GM11168 (cell line): ENCODE data around the gene JAKMIP1.
"Not testable (repeated sequence)": the region's sequence is repeated elsewhere in the genome, so short reads cannot be mapped to it uniquely, and the experiment has no call there.

ENCODE experiments used
- in situ Hi-C: fragments of 300-500 bp; cut with MboI; formaldehyde crosslinking; loops from one replicate; pipeline ENCODE4 v1.12.0; 2022; ENCODE audit warnings: low sequenced_read_pairs; ENCODE audit not compliant: unreplicated experiment

Gene JAKMIP1

DNA sequence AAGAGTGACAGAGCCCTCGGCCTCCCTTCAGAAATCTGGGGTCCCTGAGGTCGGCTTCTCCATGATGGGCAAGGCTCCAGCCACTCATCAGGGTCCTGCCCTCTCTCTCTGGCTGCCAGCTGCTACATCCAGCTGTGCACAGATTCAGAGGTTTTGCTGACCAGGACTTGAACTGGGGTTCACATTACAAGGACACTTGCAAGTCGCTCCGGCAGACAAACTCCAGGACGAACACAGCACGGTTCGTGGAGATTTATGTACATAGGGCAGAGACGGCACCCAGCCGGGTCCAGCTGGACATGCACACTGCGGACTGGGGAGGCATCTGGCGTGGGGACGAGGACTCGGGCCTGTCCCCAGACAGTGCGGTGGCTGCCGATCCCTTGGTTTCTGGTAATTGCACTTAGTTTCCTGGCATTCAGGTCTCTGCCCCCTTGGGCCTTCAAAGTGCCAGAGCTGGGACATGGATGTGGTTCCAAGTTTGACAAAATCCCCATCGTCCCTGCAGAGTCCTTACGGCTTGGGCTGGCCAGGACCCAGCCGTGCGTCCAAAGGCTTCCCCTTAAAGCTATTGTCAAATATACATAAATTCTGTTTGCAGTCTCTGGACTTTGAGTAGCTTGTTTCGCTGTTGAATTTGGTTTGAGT is 175.9 kb downstream of the JAKMIP1 start:
- in situ Hi-C loops, result no loop called here

DNA sequence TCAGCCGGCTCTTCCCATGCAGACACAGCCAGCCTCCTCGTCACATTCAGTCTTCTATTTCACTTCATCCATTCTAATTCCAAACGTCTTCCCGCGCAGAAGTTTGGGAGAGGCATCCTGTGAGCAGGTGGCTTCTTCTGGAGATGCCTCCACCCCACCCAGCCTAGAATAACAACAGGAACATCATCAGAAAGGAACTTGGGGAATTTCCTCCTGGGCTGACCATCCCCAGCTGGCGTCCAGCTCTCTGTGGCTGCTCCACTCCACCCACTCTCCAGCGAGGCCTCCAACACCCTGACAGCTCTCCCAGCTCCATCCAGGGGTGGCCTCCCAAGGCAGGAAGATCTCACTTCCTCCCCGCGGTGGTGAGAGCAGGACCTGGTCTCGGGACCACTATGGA is 176.6 kb downstream of the JAKMIP1 start:
- in situ Hi-C loops, result no loop called here

DNA sequence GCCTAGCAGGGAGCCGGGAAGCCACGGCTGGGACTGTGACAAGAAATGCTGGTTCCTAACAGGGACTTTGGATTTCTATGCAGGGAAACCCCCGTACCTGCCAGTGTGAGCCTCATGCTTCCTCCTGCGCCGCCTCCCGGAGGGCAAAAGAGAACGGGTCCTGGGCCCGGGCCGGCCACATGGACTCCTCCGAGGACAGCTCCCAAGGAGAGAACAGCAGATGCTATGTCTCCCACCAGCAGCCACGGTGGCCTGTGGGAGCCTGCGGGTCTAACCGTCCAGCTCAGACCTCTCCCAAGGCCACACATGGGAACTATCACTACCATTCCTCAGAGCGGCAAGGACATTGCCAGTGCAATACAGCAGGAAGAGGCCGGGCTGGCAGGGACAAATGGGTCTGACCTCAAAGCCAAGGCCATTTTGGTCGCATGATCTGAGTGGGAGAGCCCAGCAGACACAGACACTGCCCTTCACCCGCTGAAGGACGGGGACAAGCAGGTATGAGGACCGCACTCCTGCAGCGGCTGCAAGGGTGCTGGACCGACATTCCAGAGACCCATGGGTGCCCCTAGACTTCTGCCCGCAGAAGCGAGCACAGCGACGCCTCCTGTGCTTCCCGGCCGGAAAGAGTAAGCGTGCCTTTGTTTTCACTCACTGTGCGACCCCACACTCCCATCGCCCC is 177.6 kb downstream of the JAKMIP1 start:
- in situ Hi-C loops, result no loop called here

DNA sequence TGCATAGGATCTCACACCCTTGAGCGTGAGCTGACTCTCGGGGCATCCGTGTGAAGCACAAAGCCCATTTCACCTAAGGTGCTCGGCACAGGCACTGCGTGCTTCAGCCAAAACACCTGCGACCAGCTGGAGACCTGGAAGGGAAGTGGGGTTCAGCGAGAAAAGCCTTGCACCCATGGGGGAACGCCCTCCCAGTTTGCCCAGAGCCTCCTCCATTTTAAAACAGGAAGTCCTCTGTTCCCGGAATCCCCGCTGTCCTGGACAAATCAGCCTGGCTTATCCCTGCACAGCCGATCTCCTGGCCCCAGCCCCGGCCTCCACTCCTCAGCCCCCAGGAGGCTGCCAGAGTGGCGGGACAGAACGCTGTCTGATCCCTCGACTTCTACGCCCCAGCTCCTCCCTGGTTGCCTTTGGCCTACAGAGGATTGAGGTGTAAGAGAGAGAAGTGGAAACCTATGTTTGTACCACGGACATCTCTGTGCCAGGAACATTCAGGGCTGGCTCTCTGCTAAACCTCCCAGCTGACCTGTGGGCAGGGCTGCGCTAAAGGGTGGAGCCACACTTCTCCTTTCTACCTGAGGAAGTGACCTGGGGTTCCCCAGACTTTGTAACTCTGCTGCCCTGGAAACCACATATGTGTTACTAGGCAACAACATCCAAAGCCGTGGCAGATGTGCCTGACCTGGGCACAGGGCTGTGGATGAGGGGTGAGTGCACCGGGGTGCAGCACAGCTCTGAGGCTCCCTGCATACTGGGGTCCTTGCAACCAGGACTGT is 178.3 kb downstream of the JAKMIP1 start:
- in situ Hi-C loops, result no loop called here

DNA sequence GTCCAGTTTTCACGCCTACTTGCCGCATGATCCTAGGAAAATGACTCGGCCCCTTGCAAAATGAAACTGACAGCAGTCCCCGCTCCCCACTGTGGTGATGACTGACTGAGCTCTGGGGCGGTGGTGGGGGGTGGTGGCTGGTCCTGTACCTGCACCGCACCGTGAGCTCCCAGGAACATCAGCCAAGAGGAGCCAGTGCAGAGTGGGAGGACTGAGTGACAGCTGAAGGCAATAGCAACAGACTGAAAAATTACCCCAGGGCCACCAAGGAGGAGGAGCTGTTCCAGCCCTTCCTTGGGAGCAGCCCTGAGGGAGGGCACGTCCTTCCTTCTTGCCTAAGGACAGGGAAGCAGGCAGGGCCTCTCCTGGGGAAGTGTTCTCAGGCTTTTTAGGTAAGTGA is 179.7 kb downstream of the JAKMIP1 start:
- in situ Hi-C loops, result no loop called here

DNA sequence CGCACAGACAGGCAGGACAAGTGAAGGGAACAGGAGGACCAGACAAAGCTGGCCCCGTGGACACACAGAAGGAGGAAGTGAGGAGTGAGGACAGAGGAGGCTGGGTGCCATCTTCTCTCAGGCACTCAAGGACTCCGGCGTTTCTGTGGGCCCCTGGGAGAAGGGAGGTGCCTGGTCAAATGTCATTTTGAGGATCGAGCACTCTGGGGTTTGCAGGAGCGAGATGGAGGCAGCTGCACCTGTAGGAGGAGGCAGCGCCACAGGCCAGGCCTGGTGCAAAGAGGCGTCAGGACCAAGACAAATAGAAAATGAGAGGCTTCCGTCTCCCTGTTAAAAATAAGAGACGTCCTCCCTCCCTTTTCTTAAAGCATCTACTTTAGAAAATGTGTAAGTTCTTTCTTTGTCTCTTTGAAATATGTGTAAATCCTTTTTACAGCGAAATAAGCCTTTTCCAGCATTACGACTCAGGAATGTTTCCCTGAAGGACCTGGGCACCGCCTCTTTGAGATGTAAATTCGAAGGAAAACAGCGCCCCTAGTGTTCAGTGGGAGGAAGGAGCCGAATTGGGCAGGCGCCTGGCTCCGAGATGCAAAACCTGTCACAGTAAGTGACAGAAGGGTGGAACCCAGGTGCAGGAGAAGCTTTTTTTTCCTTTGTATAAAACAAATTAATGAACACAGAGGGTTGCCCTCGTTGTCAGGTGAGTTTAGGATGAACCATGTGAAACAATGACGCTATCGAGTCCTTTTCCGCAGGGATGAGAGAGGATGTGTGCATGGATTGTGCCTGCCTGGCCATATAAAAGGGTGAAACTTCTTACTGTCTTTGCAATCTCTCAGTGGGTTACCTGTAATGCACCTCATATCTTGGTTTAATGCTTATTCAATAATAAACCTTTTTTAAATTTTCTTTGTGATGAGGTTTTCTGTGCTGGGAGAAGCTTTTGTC is 180.8 kb downstream of the JAKMIP1 start:
- in situ Hi-C loops, result no loop called here

DNA sequence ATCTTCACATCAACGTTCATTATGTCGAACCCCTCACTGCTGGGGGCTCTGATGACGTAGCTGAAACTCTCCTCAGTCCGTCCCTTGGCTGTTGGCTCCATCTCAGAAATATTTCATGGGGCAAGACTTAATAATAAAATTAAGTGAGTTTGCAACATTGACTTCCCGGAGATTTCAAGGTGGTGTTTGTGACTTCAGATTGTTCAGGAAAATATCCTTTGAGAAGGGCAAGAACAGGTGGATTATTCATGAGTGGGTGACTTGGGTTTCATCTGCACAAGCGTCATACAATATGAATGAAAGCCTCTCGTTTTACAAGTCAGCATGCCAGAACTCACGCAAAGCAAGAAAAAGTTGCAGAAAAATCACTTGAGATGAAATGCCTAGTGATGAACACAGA is 182.0 kb downstream of the JAKMIP1 start, which contains the start of gene C4orf50:
Gene C4orf50 (minus strand): TSS at position 101 of the 400 bp plus-strand sequence.
- in situ Hi-C loops, result no loop called here

DNA sequence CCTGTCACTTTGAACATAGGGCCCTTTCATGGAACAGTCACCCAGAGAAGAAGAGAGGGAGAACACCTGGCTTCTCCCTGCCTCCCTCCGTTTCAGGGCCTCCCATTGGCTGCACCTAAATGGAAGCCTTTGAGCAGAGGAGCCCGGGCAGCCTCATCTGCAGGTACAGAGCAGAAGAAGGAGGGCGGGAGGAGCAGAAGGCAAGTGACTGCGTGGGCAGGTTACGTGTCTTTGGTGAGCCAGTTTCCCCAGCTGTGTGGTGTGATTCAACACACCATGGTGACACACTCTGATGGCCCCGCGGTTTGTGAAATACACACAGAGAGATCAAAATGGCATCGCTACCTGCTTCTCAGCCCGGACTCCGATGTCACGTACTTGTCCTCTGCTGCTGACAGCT is 182.5 kb downstream of the JAKMIP1 start:
- in situ Hi-C loops, result no loop called here

DNA sequence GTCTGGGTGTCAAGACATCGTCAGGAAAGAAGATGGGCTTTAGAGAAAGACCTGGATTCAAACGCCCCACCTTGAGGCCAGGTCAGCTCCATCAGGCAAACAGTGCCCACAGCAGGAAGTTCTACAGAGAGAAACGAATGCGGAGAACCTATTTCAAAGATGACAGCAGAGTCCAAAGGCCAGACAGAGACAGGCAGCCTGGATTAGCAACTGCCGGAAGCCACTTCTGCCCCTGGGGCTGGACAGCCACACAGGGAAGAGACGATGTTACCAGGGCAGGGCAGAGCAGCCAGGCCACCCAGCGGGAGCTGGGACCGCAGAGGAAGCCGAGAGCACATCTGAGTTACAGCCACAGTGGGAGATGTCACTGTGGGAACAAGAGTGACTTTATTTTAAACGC is 183.3 kb downstream of the JAKMIP1 start:
- in situ Hi-C loops, result no loop called here

DNA sequence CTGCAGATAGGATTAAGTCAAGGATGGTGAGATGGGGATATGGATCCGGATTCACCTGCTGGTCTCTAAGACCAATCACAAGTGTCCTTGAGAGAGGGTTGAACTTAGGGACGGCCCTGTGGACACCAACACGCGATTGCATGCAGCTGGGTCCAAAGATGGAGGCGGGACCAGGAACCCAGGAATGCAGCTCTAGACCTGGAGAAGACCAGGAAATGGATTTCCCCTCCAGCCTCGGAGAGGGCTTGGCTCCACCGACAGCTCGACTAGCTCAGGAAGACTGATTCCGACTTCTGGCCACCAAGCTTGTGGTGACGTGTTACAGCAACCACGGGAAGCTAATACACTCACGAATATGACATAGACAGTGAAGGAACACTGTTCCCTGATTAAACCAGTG is 186.8 kb downstream of the JAKMIP1 start:
- in situ Hi-C loops, result no loop called here

DNA sequence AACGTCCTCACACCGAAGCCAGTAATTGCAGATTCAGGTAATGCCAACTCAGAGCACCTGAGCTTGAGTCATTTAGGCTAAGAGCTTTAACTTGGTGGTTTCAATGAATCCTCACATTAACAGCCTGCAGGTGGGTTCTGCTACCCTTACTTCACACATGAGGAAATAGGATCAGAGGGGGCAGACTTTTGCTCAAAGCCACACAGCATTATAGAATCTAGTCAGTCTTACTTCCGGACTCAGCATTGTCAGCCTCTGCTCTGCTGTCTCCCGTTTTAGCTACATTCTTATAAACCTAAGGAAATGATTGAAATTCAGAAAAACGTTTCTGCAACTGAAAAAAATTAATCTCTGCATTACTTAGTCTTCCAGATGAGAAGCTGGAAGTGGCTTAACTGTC is 188.1 kb downstream of the JAKMIP1 start:
- in situ Hi-C loops, result no loop called here

DNA sequence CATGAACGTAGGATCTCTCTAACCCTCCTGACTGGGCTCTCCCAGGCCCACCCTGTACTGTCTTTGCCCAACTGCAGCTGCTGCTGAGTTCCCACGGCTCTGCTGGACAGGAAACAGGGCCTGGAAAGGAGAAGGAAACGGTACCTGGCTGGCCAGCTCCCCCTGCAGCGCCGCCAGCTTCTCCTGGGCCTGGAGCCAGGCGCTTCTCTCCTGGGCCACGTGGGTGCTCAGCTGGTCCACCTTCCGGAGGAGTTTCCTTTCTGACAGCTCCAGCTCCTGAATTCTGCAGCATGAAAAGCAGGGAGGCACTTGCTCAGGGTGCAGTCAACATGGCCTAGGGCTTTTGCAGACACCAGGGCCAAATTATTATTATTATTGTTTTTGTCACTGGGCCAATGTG is 188.7 kb downstream of the JAKMIP1 start:
- in situ Hi-C loops, result no loop called here

DNA sequence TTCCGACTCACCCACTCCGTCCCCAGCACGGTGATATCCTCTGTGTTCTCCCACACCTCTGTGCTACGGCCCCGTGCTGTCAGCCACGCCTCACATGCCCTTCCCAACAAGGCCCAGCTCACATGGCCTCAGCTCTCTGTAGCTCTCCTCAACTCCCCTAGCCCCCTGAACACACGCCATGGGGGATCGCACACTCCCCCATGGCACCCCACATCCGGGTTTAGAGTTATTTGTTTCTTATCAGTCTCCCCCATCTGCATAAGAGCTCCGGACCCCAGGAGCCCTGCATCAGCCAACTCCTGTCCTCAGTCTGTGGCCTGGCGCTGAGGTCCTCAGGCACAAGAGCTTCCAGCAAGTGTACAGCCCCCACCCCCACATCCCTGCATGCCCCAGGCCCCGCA is 189.1 kb downstream of the JAKMIP1 start:
- in situ Hi-C loops, result no loop called here

DNA sequence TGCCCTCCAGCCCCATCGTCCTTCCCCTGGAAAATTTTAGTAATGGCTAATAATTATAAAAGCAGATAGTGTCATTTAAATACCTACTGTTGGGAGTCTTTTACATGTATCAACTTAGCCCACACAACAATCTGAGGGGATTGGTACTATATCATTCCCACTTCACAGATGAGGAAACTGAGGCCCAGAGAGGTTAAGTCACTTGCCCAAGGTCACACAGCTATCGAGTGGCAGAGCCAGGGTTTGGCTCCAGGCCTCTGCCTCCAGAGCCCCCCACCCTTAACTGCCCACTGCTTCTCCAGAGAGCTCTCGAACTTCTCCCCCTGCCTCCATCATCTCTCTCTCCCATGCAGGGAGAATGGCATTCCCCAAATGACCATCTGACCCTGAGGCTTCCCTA is 189.6 kb downstream of the JAKMIP1 start:
- in situ Hi-C loops, result no loop called here

DNA sequence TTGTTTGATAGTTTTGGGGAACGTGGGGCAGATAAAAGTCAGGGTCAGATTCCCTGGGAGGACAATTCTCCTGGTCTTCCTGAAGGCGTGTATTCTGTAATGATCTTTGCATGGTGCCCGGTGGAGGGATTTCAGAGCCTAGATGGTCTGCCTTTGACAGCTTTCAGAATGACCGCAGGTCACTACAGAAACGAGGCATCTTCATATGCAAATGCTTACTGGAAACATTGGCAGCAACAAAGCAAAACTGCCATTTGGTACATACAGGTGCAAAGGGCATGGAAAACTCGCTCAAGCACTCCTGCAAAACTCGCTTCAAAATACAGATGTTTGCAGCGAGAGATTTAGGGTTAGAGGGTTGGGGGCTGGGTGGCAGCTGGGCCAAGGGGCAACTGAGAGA is 190.9 kb downstream of the JAKMIP1 start:
- in situ Hi-C loops, result no loop called here

DNA sequence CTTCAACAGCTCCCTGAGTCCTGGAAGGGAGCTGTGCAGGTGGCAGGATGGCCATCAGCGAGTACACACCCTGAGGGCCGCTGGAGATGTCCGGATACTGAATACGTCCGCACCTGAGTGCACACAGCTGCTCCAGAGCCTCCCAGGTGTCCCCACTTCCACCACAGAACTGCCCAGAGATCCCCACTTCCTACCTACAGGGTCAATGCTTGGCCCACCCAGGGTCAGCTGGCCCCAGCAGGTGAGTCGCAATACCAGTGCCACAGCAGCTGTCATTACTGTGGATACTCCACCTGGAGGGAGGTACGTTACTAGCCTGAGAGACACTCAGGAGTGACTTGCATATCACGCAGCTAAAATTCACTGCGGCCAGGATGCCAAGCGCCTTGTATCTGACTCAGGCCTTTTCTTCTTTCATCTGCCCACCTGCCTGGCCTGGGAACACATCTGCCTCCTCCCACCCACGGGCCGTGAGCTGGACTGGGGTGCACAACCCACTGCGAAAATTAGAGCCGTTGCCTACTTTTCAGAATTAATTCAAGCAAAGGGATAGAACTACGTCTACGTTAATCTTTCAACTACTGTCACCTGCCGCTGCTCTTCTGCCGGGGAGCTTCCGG is 191.5 kb downstream of the JAKMIP1 start:
- in situ Hi-C loops, result no loop called here

DNA sequence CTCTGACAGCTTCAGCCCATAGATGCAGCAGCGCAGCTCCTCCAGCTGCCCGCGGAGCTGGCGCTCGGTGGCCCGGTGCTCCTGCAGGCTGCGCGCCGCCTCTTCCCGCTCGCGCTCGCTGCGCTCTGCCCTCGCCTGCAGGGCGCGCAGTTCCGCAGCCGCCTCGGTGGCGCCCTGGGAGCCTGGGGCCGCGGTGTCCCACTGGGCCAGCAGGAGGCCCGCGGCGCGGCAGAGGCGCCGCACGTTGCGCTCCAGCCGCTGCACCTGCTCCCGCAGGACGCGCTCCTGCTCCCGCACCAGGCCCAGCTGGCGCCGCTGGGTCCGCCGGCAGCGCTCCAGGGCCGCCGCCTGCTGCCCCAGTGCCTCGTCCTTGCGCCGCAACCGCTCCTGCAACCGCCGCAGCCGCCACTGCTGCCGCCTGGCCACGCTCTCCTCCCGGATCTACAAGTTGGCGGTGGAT is 192.2 kb downstream of the JAKMIP1 start:
- in situ Hi-C loops, result no loop called here

DNA sequence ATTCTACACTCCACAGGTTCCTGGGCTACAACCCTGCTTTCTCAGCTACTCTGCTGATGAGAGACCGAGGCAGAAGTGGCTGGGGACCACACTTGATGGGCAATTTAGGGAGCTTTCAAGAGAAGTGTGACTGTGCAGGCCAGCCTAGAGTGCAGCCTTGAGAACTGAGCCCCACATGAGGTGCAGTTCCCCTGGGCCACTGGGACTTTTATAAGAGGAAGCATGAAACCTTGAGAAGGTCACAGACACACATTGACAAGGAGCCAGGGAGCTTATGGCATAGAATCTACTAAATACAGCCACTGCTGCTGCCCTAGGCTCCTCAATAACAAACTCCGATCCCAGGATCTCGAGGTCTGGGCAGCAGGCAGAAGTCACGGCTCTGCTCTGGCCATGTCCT is 195.2 kb downstream of the JAKMIP1 start:
- in situ Hi-C loops, result no loop called here

DNA sequence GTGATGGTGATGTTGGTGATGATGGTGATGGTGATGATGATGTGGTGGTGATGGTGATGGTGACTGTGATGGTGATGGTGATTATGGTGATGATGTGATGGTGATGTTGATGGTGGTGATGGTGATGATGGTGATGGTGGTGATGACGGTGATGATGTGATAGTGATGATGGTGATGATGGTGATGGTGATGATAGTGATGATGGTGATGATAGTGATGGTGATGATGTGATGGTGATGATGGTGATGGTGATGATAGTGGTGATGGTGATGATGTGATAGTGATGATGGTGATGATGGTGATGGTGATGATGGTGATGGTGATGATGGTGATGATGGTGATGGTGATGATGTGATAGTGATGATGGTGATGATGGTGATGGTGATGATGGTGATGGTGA is 196.9 kb downstream of the JAKMIP1 start:
- in situ Hi-C loops, result not testable (repeated sequence)

DNA sequence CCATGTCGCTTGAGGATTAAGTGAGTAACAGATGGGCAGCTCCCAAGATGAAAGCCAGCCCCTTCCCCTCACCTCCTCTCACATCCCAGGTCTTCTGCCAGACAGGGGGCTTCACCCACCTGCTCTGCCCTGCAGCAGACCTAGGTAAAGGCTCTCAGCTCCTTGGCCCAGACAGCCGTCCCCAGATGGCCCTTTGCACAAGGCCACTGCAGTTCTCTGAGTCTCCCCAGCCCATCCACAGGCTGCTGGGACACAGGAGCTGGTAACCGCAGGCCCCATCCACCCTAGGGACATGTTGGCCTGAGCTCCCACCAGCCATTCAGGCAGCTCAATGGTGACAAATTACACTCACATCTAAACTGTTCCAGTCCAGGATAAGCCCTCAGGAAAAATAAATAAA is 197.4 kb downstream of the JAKMIP1 start:
- in situ Hi-C loops, result no loop called here
